Measurements from ENCODE around the gene NELL1. TPM values are rescaled to one million over a fixed set of nuclear protein-coding genes. Genes with fewer than 3 reads are reported as not detected.

Gene NELL1
- polyA plus RNA-seq, 2 of the 4 experiments (the other 2 are of a cell fraction): not detected

DNA sequence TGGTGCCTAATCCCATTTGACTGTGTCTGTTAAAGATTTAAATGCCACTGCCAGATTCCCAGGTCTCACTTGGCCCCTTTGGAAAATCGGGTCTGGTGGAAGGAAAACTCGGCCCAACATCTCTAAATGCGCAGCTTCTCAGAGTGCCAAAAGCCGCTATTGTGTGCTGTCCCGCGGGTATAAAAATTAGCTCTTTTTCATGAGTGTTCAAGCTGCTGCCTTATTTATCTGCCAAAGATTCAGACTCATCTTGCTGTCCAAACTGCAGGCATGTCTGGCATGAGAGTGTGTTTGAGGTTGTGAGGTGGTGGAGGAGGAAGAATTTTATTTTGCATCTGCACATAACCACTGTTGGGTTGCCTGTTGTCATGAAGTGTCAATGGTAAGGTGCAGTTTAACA is 91.4 kb downstream of the NELL1 start (continued):
- TF ChIP-seq, protein P1, sequence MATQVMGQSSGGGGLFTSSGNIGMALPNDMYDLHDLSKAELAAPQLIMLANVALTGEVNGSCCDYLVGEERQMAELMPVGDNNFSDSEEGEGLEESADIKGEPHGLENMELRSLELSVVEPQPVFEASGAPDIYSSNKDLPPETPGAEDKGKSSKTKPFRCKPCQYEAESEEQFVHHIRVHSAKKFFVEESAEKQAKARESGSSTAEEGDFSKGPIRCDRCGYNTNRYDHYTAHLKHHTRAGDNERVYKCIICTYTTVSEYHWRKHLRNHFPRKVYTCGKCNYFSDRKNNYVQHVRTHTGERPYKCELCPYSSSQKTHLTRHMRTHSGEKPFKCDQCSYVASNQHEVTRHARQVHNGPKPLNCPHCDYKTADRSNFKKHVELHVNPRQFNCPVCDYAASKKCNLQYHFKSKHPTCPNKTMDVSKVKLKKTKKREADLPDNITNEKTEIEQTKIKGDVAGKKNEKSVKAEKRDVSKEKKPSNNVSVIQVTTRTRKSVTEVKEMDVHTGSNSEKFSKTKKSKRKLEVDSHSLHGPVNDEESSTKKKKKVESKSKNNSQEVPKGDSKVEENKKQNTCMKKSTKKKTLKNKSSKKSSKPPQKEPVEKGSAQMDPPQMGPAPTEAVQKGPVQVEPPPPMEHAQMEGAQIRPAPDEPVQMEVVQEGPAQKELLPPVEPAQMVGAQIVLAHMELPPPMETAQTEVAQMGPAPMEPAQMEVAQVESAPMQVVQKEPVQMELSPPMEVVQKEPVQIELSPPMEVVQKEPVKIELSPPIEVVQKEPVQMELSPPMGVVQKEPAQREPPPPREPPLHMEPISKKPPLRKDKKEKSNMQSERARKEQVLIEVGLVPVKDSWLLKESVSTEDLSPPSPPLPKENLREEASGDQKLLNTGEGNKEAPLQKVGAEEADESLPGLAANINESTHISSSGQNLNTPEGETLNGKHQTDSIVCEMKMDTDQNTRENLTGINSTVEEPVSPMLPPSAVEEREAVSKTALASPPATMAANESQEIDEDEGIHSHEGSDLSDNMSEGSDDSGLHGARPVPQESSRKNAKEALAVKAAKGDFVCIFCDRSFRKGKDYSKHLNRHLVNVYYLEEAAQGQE (IDR thresholded peaks at IDR 0.05): no peak
- no peak for TF ChIP-seq SREBF2 (IDR thresholded peaks at IDR 0.05)
- TF ChIP-seq, protein P2, sequence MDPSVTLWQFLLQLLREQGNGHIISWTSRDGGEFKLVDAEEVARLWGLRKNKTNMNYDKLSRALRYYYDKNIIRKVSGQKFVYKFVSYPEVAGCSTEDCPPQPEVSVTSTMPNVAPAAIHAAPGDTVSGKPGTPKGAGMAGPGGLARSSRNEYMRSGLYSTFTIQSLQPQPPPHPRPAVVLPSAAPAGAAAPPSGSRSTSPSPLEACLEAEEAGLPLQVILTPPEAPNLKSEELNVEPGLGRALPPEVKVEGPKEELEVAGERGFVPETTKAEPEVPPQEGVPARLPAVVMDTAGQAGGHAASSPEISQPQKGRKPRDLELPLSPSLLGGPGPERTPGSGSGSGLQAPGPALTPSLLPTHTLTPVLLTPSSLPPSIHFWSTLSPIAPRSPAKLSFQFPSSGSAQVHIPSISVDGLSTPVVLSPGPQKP (IDR thresholded peaks at IDR 0.05; ENCODE audit: low read depth, low read length): no peak

DNA sequence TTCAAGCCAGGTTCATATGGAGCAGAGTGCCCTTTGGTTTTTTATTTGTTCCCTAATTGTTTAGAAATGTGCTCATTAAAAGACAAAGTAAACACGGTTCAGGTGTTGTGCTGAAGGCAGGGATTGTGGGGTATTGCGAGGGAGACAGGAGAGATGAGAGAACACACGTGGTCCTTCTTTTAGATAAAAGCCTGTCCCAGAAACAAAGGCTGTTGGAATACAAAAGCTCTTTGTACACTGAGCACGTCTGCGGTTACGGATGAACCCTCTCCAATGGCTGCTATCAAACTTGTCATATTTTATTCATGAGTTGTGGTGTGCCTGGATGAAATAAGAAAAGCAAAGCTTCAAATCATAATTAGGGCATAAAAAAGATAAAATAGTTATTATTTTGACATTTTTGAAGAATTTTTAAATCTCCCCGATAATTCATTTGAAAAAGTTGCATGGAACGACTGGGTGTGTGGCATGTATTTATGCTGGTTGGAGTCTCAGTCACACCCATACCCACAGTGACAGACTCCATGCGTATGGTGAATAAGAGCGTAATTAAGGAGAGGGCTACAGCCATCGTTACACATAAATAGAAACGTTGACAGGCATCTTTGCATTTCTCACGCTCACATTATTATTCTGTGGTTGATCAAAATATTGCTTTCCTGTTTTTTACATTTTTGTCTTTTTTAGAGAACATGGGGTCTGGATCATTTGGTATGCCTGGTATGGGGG is 92.9 kb downstream of the NELL1 start:
- no peak for TF ChIP-seq HEYL (CRISPR knock-in tag; IDR thresholded peaks at IDR 0.05)
- TF ChIP-seq RCOR1 (IDR thresholded peaks at IDR 0.05; ENCODE audit: low read depth, low read length): no peak
- no peak for TF ChIP-seq HOXB13 (CRISPR knock-in tag; IDR thresholded peaks at IDR 0.05; ENCODE audit: low read depth)
- TF ChIP-seq EP300 (IDR thresholded peaks at IDR 0.05): no peak
- no peak for TF ChIP-seq JUNB (IDR thresholded peaks at IDR 0.05)
- TF ChIP-seq, protein P3, sequence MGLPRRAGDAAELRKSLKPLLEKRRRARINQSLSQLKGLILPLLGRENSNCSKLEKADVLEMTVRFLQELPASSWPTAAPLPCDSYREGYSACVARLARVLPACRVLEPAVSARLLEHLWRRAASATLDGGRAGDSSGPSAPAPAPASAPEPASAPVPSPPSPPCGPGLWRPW (IDR thresholded peaks at IDR 0.05): no peak
- no peak for TF ChIP-seq RNF2 (IDR thresholded peaks at IDR 0.05; ENCODE audit: borderline replicate concordance, low read depth)
- no peak for TF ChIP-seq POLR2A (IDR thresholded peaks at IDR 0.05; ENCODE audit: low read length)
- no peak for TF ChIP-seq ZC3H11A (IDR thresholded peaks at IDR 0.05)
- DNase-seq (ENCODE audit: low read depth in 1 of 2, low spot score in 1 of 2): no peak
- Histone ChIP-seq H3K4me2 (no peak overlapping the region), H3K4me1 (no peaks in the 10 kb centered on the region), H3K9me3 (no peaks in the 10 kb centered on the region), H3K4me3 (no peak overlapping the region), H3K27ac (no peak overlapping the region)
- CTCF ChIA-PET: no interaction called here
- no peak for ATAC-seq
- POLR2A ChIA-PET: no interaction called here
- WGBS (ENCODE audit: missing lambda C conversion rate): 36% methylated on average over 13 of the region's 13 CpGs
- FAIRE-seq: no peak

DNA sequence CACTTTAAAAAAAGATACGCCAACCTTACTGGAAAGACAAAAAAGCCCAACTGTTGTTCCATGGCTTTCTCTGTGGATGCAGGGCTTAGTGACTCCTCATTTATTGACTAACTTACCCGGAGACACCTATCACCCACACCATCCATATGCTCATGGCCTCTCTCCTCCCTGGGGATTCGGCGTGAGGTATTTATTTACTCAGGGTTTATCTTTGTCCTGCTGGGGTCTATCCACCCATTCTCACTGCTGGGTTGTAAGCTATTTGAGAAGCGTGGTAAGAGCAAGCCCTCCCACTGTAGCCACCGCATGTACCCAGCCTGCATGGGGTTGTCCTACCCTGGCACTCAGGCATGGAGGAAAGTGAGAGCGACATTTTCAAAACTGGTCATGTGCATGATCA is 93.6 kb downstream of the NELL1 start:
- ATAC-seq (no peak), FAIRE-seq (no peak), DNase-seq (ENCODE audit: low read depth in 1 of 2, low spot score in 1 of 2) (no peak)
- ChIA-PET CTCF (interaction anchor here (0.6 kb wide), 1 partner anchor 205 kb away, joined by 4 read pairs; no protein-coding TSS in a partner anchor), POLR2A (no interaction called here)
- Histone ChIP-seq H3K4me2 (no peak overlapping the region), H3K4me1 (no peaks in the 10 kb centered on the region), H3K27ac (no peak overlapping the region), H3K4me3 (no peak overlapping the region), H3K9me3 (no peaks in the 10 kb centered on the region)
- TF ChIP-seq MAFK (IDR thresholded peaks at IDR 0.05; ENCODE audit: partially characterized antibody) (no peak), FOXS1 (CRISPR knock-in tag; IDR thresholded peaks at IDR 0.05) (no peak), ZC3H11A (IDR thresholded peaks at IDR 0.05) (no peak), CBX8 (IDR thresholded peaks at IDR 0.05) (no peak)
- 27% methylated on average over 7 of the region's 7 CpGs for WGBS (ENCODE audit: missing lambda C conversion rate)

DNA sequence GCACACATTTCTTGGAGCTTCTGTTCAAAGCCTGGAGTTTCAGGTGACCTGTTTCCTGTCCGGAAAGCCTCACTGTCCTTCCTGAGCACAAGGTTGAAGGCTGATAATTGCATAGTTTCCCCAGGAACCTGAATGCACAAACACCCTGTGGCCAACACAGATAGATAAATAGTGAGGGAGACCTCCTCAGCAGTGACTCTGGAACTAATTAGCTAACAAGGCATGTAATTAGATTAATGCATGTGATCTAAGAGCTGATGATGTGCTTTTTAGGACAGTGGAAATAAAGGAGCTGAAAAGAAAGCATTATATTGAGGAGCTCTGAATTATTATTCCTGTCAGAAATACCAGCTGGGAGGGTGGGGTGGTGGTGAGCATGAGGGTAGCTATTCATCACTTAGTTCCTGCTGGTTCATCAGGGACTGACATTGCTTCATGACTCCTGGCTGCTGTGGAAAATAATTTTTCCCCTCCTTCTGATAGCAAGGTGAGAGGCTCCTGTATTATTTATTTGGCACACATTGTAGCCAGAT is 101.1 kb downstream of the NELL1 start:
- WGBS (ENCODE audit: missing lambda C conversion rate): 13% methylated on average over 1 of the region's 1 CpG
- ATAC-seq: no peak
- no peak for TF ChIP-seq GATA3 (IDR thresholded peaks at IDR 0.05; ENCODE audit: borderline replicate concordance)
- no peak for TF ChIP-seq POLR2A (IDR thresholded peaks at IDR 0.05; ENCODE audit: low read length)
- TF ChIP-seq SREBF2 (IDR thresholded peaks at IDR 0.05): no peak
- no peak for TF ChIP-seq HOXA7 (CRISPR knock-in tag; IDR thresholded peaks at IDR 0.05)
- no peak for TF ChIP-seq EP300 (IDR thresholded peaks at IDR 0.05)
- no peak for TF ChIP-seq MAZ (IDR thresholded peaks at IDR 0.05; ENCODE audit: borderline replicate concordance, low read depth, low read length)
- no peak for TF ChIP-seq EHF (CRISPR knock-in tag; IDR thresholded peaks at IDR 0.05)
- TF ChIP-seq, protein P4, sequence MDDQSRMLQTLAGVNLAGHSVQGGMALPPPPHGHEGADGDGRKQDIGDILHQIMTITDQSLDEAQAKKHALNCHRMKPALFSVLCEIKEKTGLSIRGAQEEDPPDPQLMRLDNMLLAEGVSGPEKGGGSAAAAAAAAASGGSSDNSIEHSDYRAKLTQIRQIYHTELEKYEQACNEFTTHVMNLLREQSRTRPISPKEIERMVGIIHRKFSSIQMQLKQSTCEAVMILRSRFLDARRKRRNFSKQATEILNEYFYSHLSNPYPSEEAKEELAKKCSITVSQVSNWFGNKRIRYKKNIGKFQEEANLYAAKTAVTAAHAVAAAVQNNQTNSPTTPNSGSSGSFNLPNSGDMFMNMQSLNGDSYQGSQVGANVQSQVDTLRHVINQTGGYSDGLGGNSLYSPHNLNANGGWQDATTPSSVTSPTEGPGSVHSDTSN (IDR thresholded peaks at IDR 0.05): no peak
- no peak for TF ChIP-seq MAFK (IDR thresholded peaks at IDR 0.05; ENCODE audit: partially characterized antibody)
- TF ChIP-seq RNF2 (IDR thresholded peaks at IDR 0.05; ENCODE audit: borderline replicate concordance, low read depth): no peak
- TF ChIP-seq NR3C1 (IDR thresholded peaks at IDR 0.05): no peak
- no peak for TF ChIP-seq CBX8 (IDR thresholded peaks at IDR 0.05)
- no peak for TF ChIP-seq HDAC2 (IDR thresholded peaks at IDR 0.05)
- no peak for TF ChIP-seq CBX2 (IDR thresholded peaks at IDR 0.05; ENCODE audit: borderline replicate concordance, low read depth)
- TF ChIP-seq, protein P2 (IDR thresholded peaks at IDR 0.05; ENCODE audit: low read depth, low read length): no peak
- no peak for TF ChIP-seq KDM5A (IDR thresholded peaks at IDR 0.05)
- TF ChIP-seq ESRRA (IDR thresholded peaks at IDR 0.05; ENCODE audit: borderline replicate concordance, low read length): no peak
- no peak for TF ChIP-seq ZC3H11A (IDR thresholded peaks at IDR 0.05)
- no peak for TF ChIP-seq HEYL (CRISPR knock-in tag; IDR thresholded peaks at IDR 0.05)
- no peak for DNase-seq (ENCODE audit: low read depth in 1 of 2, low spot score in 1 of 2)
- Histone ChIP-seq H3K4me2 (no peak overlapping the region), H3K9me3 (no peaks in the 10 kb centered on the region), H3K4me3 (no peak overlapping the region), H3K4me1 (no peaks in the 10 kb centered on the region), H3K27ac (no peak overlapping the region)
- POLR2A ChIA-PET: no interaction called here
- CTCF ChIA-PET: interaction anchor here (0.8 kb wide), 1 partner anchor 1511 kb away, joined by 3 read pairs; no protein-coding TSS in a partner anchor
- FAIRE-seq: no peak

Measured in A549 (cell line).